T1000 (cell line): ENCODE measurements around the gene MFNG.
"Not testable (repeated sequence)": the region's sequence is repeated elsewhere in the genome, so short reads cannot be mapped to it uniquely, and the experiment has no call there.

Experiments
- DNase-seq: peaks from one replicate; lab custom pipeline; 2025; ENCODE audit warnings: mixed read lengths; lab: John Stamatoyannopoulos, UW

MFNG gene

DNA sequence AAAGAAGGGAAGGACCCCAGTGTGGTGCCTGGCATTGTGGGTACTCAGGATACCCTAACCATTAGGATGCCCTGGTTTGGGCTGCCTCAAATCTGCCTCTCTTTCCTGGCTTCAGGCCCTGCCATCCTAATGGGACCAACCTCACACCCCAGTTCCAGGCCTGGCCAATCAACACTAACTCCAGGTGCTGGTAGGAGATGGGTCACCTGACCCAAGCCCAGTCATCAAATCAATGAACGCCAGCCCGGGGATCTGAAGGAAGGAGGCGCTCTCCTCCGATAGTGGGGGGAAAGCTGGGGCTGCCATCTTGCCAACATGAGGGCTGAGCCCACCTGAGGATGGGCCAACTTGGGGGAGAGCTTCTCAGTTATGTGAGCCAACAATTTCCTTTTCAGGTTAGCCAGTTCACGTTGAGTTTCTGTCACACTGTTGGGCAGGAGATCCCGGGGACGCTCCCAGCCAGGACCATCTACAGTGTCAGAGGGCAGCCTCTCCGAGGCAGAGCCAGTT, 12.7 kb downstream of the MFNG start:
- DNase-seq: no peak

DNA sequence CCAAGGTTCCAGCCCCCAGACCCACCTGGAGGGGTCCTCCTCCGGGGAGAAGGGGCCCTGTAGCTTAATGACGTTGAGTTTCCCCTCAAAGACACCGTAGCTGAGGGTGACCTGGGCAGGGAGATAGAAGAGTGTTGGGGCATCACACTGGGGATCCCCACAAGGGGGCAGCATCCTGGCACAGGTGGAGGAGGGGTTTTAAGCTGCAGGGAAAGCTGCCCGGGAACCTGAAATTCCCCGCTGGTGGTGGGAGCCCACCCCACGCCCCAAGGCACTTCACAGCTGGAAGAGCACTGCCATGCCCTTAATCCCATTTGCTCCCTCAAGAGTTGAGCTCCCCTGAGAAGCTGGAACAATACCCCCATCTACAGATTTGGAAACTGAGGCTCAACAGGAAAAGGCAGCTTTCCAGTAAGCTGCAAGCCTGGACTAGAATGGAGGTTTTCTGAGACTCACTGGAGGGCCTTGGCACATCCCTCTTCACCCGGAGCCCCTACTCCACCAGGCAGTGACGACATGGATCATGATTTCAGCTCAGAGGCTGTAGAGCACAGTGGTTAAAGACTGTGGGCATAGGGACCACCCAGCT, 13.7 kb downstream of the MFNG start:
- no peak for DNase-seq

DNA sequence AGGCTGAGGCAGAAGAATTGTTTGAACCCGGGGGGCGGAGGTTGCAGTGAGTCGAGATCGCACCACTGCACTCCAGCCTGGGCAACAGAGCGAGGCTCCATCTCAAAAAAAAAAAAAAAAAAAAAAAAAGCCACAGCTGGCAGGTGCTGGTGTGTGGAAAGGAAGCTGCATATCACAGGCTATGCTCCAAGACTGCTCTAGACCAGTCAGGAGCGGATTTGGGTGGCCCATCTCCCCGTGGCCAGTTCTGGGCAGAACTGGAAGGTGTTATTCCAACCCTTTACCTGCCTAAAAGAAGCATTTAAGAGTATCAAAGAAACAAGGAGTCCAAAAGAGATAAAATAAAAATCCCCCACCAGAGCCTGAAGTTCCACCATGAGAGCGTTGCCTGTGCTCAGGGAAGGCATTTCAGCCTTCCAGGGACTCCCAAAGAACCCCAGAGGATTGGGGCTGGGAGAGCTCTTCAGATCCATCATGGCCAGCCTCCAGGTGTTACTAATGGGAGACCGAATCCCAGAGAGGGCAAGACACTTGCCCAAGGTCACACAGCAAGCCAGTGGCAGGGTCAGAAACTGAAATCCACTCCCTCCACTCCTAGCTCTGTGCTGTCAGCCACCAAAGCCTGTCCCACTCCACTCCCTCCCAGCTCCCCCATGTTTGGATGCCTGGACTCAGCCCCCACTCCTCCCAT, 14.3 kb downstream of the MFNG start:
- no peak for DNase-seq

GRCh38 chr22:37470087-37470445, 16.1 kb downstream of the MFNG start:
- no peak for DNase-seq

DNA sequence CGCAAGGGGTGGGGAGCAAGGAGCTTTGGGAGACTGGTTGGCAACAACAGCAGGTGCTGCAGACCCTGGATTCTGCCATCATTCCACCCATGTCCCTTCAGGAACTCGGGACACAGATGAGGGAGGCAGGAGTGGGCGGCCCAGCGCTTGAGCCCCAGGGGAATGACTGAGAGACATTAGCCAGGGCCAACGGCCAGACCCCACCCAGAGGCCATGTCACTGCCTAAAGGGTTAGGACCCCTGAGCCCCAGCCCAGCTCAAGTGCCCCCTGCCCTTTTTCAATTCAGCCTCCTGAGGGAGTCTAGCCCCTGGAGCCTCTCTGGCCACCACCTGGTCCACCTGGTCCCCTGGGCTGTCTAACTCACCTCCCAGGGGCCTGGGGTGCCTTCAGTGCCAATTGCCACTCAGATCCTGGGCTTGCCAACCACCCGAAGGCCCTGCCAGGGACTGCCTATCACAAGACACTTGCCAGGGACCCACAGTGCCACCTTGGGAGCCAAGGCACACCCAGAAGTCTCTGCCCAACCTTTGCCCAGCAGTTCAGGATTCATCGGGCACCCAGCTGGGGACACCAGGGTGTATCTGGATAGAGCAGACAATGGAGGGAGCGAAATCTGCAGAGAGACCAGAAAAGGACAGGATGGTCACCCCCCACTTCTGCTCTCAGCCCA, 16.6 kb downstream of the MFNG start:
- no peak for DNase-seq

GRCh38 chr22:37468201-37468695, 17.9 kb downstream of the MFNG start:
- not testable (repeated sequence) for DNase-seq

DNA sequence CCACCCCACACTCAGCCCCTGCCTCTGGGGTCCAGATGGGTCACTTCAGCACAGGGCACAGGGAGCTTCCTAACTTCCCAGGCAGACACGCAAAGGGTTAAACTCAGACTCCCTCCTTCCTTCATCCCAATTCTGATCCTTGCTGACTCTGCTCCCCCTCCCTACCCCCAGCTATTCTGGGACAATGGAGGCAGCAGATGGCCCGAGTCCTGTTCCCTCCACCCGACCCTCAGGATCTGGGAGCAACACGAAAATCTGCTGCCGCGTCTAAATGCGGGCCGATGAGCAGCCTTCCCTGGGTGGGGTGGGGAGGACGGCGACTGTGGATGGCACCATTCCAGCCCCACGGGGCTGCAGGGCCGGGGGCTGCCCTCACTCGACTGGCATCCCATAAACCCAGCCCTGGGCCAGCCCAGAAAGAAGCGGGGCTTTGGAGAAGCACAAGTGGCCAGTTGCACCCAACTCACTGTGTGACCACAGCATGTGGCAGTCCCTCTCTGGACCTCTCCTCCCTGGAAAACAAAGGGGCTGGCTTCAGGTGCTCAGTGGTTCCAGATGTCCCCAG, 18.7 kb downstream of the MFNG start:
- DNase-seq: no peak

GRCh38 chr22:37464181-37464580, 22.0 kb downstream of the MFNG start:
- no peak for DNase-seq

- no peak for DNase-seq
Observed at GRCh38 chr22:37462983-37463382, 23.2 kb downstream of the MFNG start.

DNA sequence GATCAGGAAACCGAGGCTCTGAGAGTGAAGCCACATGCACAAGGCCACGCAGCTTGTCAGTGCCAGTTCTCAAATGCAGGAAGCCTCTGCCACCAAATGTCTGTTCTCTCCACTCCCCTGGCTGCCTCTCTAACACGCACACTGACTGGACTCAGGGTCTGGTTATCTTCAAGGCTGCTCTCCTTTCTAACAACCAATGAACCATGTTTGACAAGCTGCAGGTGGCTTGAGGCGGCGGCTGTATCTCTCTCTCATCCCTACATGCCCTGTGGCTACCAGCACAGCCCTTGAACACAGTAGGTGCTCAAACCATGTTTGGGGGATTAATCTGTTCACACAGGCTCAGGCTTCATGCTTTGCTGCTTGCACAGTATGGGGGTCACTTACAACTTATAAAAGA, 23.7 kb downstream of the MFNG start:
- no peak for DNase-seq

- DNase-seq: no peak
Observed at GRCh38 chr22:37461961-37462360, 24.2 kb downstream of the MFNG start.

DNA sequence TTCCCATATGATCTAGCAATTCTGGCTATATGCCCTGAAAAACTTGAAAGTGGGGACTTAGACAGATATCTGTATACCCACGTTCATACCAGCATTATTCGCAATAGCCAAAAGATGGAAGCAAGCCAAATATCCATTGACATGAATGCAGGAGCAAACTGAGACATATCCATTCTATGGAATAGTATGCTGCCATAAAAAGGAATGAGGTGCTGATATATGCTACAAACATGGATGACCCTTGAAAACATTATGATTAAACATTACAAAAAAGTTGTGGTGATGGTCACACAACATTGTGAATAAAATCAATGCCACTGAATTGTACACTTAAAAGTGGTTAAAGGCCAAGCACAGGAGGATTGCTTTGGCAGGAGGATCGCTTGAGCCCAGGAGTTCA, 25.5 kb downstream of the MFNG start:
- DNase-seq: no peak

GRCh38 chr22:37459206-37459605, 27.0 kb downstream of the MFNG start:
- no peak for DNase-seq

DNA sequence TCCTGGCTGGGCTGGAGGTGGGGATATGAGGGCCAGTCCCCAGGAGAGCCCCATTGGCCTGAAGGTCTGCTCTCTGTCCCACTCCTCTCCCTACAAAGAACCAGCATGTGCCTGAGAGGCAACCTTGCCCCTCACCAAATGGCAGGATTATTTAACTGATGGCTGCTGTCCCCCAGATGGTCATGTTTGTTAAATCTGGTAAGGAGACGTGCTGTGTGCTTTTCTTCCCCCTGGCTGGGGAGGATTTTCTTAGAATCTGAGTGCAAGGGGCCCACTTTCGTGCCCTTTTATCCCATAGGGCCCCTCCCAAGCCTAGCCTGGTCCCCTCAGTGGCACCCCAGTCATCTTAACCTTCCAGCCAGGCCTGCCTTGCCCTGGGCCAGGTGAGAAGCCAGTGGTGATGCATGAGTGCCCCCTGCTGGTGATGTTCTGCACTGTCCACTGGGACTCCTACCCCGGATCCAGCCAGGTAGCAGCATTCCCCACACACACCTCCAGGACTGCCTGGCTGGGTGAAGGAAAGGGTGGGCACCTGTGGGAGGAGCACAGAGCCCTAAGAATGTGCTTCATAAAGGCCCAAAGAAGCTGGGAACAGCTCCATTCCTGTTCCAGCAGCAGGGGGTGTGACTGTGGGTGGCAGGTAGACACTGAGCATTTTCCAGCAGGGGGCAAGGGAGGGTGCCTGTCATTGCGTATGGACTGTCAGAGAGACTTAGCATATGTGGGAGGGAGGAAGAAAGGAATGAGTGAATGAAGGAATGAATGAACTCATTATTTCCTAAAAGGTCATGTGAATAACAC, 28.9 kb downstream of the MFNG start:
- DNase-seq: peak; percentile 53

DNA sequence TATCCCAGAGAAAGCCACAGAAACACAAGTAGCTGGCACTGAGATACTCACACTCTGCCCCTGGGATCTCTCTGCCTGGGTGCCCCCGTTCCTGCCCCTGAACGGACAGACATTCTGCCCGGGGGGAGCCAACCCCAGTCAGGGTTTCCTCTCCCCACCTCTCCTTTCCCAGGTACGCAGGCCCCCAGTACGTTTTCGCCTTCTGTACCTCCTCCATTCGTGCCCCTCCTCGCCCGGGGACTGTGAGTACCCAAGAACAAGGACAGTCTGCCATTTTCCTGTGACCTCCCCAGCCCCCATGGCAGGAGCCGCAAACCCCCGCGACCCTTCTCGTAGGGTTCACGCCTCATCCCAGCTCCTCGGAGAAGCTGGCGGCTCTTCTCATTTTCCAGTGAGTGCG, 29.8 kb downstream of the MFNG start:
- DNase-seq: no peak

DNA sequence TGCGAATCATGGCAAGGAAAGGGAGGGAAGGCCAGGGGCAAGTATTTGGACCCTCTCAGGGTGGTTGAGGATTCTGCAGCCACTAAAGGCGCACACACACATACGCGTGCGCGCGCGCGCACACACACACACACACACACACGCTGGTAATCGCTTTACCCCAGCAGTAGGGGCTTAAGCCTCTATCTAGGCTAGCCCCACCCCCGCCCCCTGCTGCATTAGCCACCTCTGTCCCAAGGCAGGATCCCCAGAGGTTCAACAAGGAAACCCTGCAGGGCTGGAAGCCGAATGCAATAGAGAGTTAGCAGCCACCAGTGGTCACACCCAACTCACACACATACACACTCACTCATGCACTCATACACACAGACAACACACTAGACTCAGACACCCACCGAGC, 30.3 kb downstream of the MFNG start:
- DNase-seq: no peak

DNA sequence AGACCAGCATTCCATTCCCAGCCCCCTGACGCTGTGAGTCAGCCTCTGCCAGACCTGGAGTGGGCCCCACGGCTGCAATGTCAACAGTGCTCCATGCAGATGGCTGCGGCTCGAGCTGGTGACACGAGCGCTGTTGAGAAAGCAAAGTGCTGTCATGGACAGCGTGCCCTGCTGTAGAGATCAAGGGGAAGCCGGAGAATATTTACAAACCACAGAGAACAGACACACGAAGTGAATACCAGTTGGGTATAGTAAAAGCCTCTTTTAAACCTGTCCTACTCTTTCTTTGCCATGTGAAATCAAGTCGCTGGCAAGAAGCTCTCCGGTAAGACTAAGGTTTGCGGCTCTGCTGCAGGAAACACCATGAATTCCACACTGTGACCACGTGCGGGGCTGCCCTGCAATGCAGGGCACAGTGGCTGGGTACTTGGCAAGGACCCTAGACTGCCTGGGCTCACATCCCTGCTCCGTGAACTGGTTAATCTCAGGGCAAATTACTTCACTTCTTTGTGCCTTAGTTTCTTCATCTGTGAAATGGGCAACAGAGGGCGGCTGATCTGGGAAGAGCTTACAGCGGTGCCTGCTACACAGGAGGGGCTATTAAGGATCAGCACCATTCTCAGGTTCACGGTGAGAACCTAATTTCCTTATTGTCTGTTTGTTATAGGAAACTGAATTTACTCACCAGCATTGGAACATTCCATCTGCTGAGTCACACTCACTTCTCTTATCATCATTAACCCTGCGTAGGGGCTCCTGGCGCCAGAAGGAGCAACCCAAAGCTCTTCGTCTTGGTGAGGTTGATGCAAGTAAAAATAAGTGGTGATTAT, 31.1 kb downstream of the MFNG start:
- DNase-seq: peak; percentile 45

GRCh38 chr22:37453696-37454095, 32.5 kb downstream of the MFNG start:
- DNase-seq: no peak

DNA sequence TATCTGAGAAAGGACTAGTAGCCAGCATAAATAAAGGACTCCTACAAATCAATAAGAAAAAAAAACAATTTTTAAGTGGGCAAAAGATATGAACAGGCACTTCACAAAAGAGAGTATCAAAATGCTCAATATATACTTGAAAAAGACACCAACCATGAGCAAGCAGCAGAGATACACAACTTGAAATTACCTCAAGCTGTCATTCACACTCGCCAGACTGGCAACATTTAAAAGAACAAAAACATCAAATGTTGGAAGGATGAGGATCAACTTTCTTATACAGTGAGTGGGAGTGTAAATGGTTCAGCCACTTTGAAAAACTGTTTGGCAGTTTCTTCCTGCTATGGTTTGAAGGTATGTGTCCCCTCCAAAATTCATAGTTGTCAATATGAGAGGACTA, 35.0 kb downstream of the MFNG start:
- DNase-seq: no peak

- no peak for DNase-seq
Observed at GRCh38 chr22:37449331-37450001, 36.7 kb downstream of the MFNG start.
